WTC11 (cell line): ENCODE results near the gene SNX15.

Source experiments
- ATF2 ChIP-seq: sonication (generic); formaldehyde crosslinking; IDR thresholded peaks from 2 replicates; pipeline ENCODE4 v1.8.1; 2022; ENCODE audit warnings: low read depth, missing genetic modification reagents, borderline replicate concordance
- CTCF ChIP-seq: fragments of 200-600 bp; IDR thresholded peaks from 2 replicates; pipeline ENCODE4 v1.8.0; 2022; ENCODE audit warnings: antibody characterized with exemption
- ESRRA ChIP-seq: sonication (generic); formaldehyde crosslinking; IDR thresholded peaks from 2 replicates; pipeline ENCODE4 v1.8.1; 2022; ENCODE audit warnings: mild to moderate bottlenecking, missing genetic modification reagents, borderline replicate concordance
- FOXK1 ChIP-seq: sonication (generic); formaldehyde crosslinking; IDR thresholded peaks from 2 replicates; pipeline ENCODE4 v1.8.0; 2022; ENCODE audit warnings: mild to moderate bottlenecking, moderate library complexity, missing genetic modification reagents
- ZNF138 ChIP-seq: sonication (generic); formaldehyde crosslinking; conservative IDR thresholded peaks from 2 replicates; pipeline ENCODE4 v1.8.1; 2022; ENCODE audit warnings: mild to moderate bottlenecking, moderate library complexity, missing genetic modification reagents

- TF ChIP-seq CTCF: no peak
- no peak for TF ChIP-seq ZNF138
- no peak for TF ChIP-seq ATF2 (CRISPR knock-in tag)
- no peak for TF ChIP-seq ESRRA (CRISPR knock-in tag)
- no peak for TF ChIP-seq FOXK1 (CRISPR knock-in tag)
These were observed 37.8 kb upstream of the SNX15 start for GRCh38 chr11:64989416-64989815.
